Measurements from ENCODE around the gene LAX1.

DNA sequence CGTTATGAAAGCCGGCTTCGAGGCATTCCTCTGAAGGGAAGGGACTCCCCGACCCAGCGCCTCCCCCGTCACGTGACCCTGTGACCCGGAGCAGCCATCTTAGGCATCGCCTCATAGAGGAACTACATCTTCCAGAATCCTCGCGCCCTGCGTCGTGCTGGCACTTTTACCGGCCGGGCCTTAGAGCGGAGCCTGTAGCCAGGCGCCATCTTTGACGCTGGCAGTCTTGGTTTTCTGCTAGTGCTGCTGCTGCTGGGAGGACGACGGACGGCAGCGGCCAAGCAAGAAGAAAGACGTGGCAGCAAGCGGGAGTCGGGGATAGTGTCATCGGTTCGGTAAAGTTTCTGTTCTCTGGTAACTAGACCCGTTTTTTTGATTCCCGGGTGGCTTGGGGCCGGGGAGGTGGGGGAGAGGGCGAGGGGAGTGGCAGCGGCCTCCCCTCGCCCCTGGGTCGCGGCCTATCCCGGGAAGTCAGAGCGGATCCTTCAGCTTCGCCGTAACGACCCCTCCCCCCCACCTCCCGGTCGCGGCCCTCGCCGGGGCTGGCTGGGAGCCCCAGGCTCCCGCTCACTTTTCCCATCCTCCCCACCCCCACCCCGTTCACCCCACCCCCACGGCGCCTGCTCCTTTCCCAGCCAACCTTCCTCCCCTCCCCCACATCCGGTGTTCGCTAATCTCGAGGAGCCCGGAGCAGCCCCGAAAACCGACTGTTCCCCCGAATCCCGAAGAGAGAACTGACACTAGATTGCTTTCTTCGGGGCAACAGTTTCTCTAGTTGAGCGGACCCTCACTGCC is 30.7 kb downstream of the LAX1 start, which contains the start of the genes ZBED6 and ZC3H11A:
- TF ChIP-seq, protein P1, sequence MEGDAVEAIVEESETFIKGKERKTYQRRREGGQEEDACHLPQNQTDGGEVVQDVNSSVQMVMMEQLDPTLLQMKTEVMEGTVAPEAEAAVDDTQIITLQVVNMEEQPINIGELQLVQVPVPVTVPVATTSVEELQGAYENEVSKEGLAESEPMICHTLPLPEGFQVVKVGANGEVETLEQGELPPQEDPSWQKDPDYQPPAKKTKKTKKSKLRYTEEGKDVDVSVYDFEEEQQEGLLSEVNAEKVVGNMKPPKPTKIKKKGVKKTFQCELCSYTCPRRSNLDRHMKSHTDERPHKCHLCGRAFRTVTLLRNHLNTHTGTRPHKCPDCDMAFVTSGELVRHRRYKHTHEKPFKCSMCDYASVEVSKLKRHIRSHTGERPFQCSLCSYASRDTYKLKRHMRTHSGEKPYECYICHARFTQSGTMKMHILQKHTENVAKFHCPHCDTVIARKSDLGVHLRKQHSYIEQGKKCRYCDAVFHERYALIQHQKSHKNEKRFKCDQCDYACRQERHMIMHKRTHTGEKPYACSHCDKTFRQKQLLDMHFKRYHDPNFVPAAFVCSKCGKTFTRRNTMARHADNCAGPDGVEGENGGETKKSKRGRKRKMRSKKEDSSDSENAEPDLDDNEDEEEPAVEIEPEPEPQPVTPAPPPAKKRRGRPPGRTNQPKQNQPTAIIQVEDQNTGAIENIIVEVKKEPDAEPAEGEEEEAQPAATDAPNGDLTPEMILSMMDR (IDR thresholded peaks at IDR 0.05): no peak
- peak in 1 of 2 donors; percentile 53 for TF ChIP-seq POLR2A (IDR thresholded peaks at IDR 0.05)
